ENCODE results near the gene PRR18.

GRCh38 chr6:166354965-166355364 lies 46.8 kb upstream of the PRR18 start:
- no peak for TF ChIP-seq CTCF (IDR thresholded peaks at IDR 0.05; ENCODE audit: low read depth, low read length)
- TF ChIP-seq MAX (IDR thresholded peaks at IDR 0.05; ENCODE audit: low read depth, low read length) = no peak
- no peak for TF ChIP-seq POLR2A (IDR thresholded peaks at IDR 0.05; ENCODE audit: extremely low read depth, insufficient read length)

Measured in NB4 (cell line).